Measurements from ENCODE around the gene RADX. TPM values are rescaled to one million over a fixed set of nuclear protein-coding genes. Genes with fewer than 3 reads are reported as not detected.
"Not testable (repeated sequence)": the region's sequence is repeated elsewhere in the genome, so short reads cannot be mapped to it uniquely, and the experiment has no call there.

RADX gene
- total and polyA plus RNA-seq, 2 donors (not counting 1 experiment from before 2014, with no cell fraction given): 0.37 to 1.7 TPM

DNA sequence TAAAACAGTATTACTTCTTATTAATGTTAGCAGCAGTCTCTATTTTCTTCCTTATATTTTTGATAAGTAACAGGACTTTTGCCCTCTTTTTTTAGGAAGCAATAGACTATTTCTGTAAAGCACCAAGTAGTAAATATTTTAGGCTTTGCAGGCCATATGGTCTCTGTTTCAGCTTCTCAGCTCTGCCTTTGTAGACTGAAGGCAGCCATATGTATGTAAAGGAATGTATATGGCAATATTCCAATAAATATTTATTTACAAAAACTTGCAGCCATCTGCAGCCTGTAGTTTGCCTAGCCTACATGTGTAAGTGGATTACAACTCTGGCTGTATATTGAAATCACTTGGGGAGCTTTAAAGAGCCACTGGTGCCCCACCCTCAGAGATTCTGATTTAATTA, 15.0 kb downstream of the RADX start:
- Histone ChIP-seq H3K9ac (ENCODE audit: insufficient read depth, low read length) (no peak overlapping the region), H3K27me3 (ENCODE audit: control insufficient read depth, insufficient read depth, low read length) (no peaks in the 10 kb centered on the region), H2AFZ (ENCODE audit: low read length) (no peak overlapping the region), H4K20me1 (ENCODE audit: control insufficient read depth, extremely low read depth, insufficient read depth, low read length) (no peaks in the 10 kb centered on the region), H3K4me3 (replicated peaks in 1 of 4; ENCODE audit: control extremely low read depth in 1 of 4, insufficient read depth in 1 of 4, low read depth in 3 of 4, low read length in 4 of 4) (no peak overlapping the region), H3K27ac (ENCODE audit: insufficient read depth, low read length) (no peak overlapping the region), H3K4me2 (ENCODE audit: extremely low read depth, insufficient read depth, low read length) (no peak overlapping the region), H3K36me3 (ENCODE audit: control insufficient read depth, insufficient read depth, low read length) (no peaks in the 10 kb centered on the region), H3K4me1 (ENCODE audit: control insufficient read depth, extremely low read depth, insufficient read depth, low read length) (no peaks in the 10 kb centered on the region), H3K9me3 (ENCODE audit: control insufficient read depth, insufficient read depth, low read depth, low read length) (no peaks in the 10 kb centered on the region), H3K79me2 (ENCODE audit: control insufficient read depth, insufficient read depth, low read length) (no peaks in the 10 kb centered on the region)
- TF ChIP-seq, protein P1, sequence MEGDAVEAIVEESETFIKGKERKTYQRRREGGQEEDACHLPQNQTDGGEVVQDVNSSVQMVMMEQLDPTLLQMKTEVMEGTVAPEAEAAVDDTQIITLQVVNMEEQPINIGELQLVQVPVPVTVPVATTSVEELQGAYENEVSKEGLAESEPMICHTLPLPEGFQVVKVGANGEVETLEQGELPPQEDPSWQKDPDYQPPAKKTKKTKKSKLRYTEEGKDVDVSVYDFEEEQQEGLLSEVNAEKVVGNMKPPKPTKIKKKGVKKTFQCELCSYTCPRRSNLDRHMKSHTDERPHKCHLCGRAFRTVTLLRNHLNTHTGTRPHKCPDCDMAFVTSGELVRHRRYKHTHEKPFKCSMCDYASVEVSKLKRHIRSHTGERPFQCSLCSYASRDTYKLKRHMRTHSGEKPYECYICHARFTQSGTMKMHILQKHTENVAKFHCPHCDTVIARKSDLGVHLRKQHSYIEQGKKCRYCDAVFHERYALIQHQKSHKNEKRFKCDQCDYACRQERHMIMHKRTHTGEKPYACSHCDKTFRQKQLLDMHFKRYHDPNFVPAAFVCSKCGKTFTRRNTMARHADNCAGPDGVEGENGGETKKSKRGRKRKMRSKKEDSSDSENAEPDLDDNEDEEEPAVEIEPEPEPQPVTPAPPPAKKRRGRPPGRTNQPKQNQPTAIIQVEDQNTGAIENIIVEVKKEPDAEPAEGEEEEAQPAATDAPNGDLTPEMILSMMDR (conservative IDR thresholded peaks at IDR 0.05 in 1 of 2, IDR thresholded peaks at IDR 0.05 in 1 of 2; ENCODE audit: low read depth in 1 of 2, low read length in 2 of 2): no peak
- TF ChIP-seq EZH2 (IDR thresholded peaks at IDR 0.05; ENCODE audit: low read length, missing control alignments): no peak
- no peak for DNase-seq (ENCODE audit: low read depth in 2 of 2)

DNA sequence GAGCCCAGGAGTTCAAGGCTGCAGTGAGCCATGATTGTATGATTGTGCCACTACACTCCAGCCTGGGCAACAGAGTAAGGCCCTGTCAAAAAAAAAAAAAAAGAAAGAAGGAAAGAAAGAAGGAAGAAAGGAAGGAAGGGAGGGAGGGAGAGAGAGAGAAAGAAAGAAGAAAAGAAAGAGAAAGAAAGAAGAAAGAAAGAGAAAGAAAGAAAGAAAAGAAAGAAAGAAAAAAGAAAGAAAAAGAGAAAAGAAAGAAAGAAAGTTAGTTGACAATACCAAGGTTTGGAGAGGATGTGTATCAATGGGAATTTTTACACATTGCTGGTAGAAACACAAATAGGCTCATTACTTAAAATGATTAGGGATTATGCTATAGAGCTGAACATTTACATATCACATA, 19.8 kb downstream of the RADX start:
- no peak for TF ChIP-seq EZH2 (IDR thresholded peaks at IDR 0.05; ENCODE audit: low read length, missing control alignments)
- TF ChIP-seq, protein P1 (conservative IDR thresholded peaks at IDR 0.05 in 1 of 2, IDR thresholded peaks at IDR 0.05 in 1 of 2; ENCODE audit: low read depth in 1 of 2, low read length in 2 of 2): no peak
- Histone ChIP-seq H3K9ac (ENCODE audit: insufficient read depth, low read length) (no peak overlapping the region), H3K27me3 (ENCODE audit: control insufficient read depth, insufficient read depth, low read length) (no peaks in the 10 kb centered on the region), H3K4me1 (ENCODE audit: control insufficient read depth, extremely low read depth, insufficient read depth, low read length) (no peaks in the 10 kb centered on the region), H3K4me3 (replicated peaks in 1 of 4; ENCODE audit: control extremely low read depth in 1 of 4, insufficient read depth in 1 of 4, low read depth in 3 of 4, low read length in 4 of 4) (no peak overlapping the region), H3K79me2 (ENCODE audit: control insufficient read depth, insufficient read depth, low read length) (no peaks in the 10 kb centered on the region), H3K9me3 (ENCODE audit: control insufficient read depth, insufficient read depth, low read depth, low read length) (no peaks in the 10 kb centered on the region), H4K20me1 (ENCODE audit: control insufficient read depth, extremely low read depth, insufficient read depth, low read length) (no peaks in the 10 kb centered on the region), H3K4me2 (ENCODE audit: extremely low read depth, insufficient read depth, low read length) (no peak overlapping the region), H3K36me3 (ENCODE audit: control insufficient read depth, insufficient read depth, low read length) (no peaks in the 10 kb centered on the region), H2AFZ (ENCODE audit: low read length) (no peak overlapping the region), H3K27ac (ENCODE audit: insufficient read depth, low read length) (no peak overlapping the region)
- no peak for DNase-seq (ENCODE audit: low read depth in 2 of 2)

DNA sequence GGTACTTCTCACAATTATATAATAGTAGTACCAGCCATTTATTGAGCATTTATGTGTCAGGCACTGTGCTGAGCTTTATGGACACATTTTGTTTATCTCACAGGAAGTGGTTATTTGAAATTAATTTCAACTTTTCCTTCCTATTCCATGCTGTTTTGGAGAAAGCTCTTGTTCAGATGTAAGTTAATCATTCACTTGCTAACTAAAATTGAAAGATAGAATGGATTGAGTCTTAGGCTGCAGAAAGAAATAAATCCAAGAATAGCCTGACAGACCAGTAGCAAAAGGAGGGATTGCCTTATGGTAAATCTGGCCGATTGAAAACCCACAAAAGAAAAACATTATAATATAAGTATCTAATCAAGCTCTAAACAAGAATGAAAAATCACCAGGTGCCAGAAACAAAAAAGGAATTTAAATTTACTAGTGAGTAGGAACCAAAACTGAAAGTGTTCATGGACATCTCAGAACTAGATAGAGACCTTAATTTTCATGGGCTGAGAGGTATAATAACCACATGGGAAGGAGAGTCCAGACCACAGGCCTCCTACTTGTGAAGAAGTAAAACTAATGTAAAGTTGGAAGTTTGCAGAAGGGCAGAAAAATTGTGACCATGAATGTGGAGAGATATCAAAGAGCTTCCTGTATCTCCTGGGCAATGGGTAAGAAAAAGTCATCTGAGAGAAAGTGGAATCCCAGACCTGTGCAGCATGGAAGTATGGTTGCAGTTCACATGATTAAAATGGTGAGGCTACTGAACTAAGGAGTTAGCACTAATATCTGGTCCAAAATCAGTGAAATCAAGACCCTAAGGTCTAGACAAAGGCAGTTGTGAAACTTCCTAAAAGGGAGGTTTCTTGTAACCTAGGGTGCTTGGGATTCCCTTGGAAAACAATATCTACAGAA, 38.0 kb downstream of the RADX start:
- no peak overlapping the region for H3K27ac ChIP-seq (ENCODE audit: insufficient read depth, low read length)
- no peaks in the 10 kb centered on the region for H3K79me2 ChIP-seq (ENCODE audit: control insufficient read depth, insufficient read depth, low read length)
- no peaks in the 10 kb centered on the region for H3K36me3 ChIP-seq (ENCODE audit: control insufficient read depth, insufficient read depth, low read length)
- H3K4me1 ChIP-seq (ENCODE audit: control insufficient read depth, extremely low read depth, insufficient read depth, low read length): no peaks in the 10 kb centered on the region
- TF ChIP-seq, protein P1 (conservative IDR thresholded peaks at IDR 0.05 in 1 of 2, IDR thresholded peaks at IDR 0.05 in 1 of 2; ENCODE audit: low read depth in 1 of 2, low read length in 2 of 2): no peak
- no peak for TF ChIP-seq EZH2 (IDR thresholded peaks at IDR 0.05; ENCODE audit: low read length, missing control alignments)
- H4K20me1 ChIP-seq (ENCODE audit: control insufficient read depth, extremely low read depth, insufficient read depth, low read length): no peaks in the 10 kb centered on the region
- no peaks in the 10 kb centered on the region for H3K27me3 ChIP-seq (ENCODE audit: control insufficient read depth, insufficient read depth, low read length)
- no peak overlapping the region for H3K4me2 ChIP-seq (ENCODE audit: extremely low read depth, insufficient read depth, low read length)
- no peaks in the 10 kb centered on the region for H3K9me3 ChIP-seq (ENCODE audit: control insufficient read depth, insufficient read depth, low read depth, low read length)
- no peak overlapping the region for H3K9ac ChIP-seq (ENCODE audit: insufficient read depth, low read length)
- no peak for DNase-seq (ENCODE audit: low read depth in 2 of 2)
- no peak overlapping the region for H2AFZ ChIP-seq (ENCODE audit: low read length)
- H3K4me3 ChIP-seq (replicated peaks in 1 of 4; ENCODE audit: control extremely low read depth in 1 of 4, insufficient read depth in 1 of 4, low read depth in 3 of 4, low read length in 4 of 4): no peak overlapping the region

- not testable (repeated sequence) for H3K36me3 ChIP-seq (ENCODE audit: control insufficient read depth, insufficient read depth, low read length); H3K27ac ChIP-seq (ENCODE audit: insufficient read depth, low read length); H3K79me2 ChIP-seq (ENCODE audit: control insufficient read depth, insufficient read depth, low read length); H3K4me3 ChIP-seq (replicated peaks in 1 of 4; ENCODE audit: control extremely low read depth in 1 of 4, insufficient read depth in 1 of 4, low read depth in 3 of 4, low read length in 4 of 4); H3K4me1 ChIP-seq (ENCODE audit: control insufficient read depth, extremely low read depth, insufficient read depth, low read length); H3K4me2 ChIP-seq (ENCODE audit: extremely low read depth, insufficient read depth, low read length); H4K20me1 ChIP-seq (ENCODE audit: control insufficient read depth, extremely low read depth, insufficient read depth, low read length); H3K9ac ChIP-seq (ENCODE audit: insufficient read depth, low read length); H2AFZ ChIP-seq (ENCODE audit: low read length); H3K27me3 ChIP-seq (ENCODE audit: control insufficient read depth, insufficient read depth, low read length); H3K9me3 ChIP-seq (ENCODE audit: control insufficient read depth, insufficient read depth, low read depth, low read length); DNase-seq (ENCODE audit: low read depth in 2 of 2)
Measured at GRCh38 chrX:106653625-106654024, 41.8 kb downstream of the RADX start.
